MM.1S (cell line): Measurements from ENCODE around the gene SLC39A9.

ENCODE experiments used
- DNase-seq: peaks from one replicate; pipeline ENCODE4 v3.0.0-alpha.2; 2015
- H2AFZ ChIP-seq: fragments of 300-600 bp; sonication (generic); 2 replicates; pipeline ENCODE4 v1.6.0; 2016; ENCODE audit warnings: antibody characterized with exemption, low read length
- H3F3A ChIP-seq: fragments of 300-600 bp; sonication (generic); 2 replicates; pipeline ENCODE4 v1.6.1; 2016; ENCODE audit warnings: mild to moderate bottlenecking, antibody characterized with exemption, low read length, moderate library complexity, mixed read lengths; ENCODE audit not compliant: insufficient read depth
- H3K27ac ChIP-seq: fragments of 300-600 bp; sonication (generic); 2 replicates; pipeline ENCODE4 v1.5.1; 2016; ENCODE audit warnings: mild to moderate bottlenecking, low read length
- H3K27me3 ChIP-seq: fragments of 300-600 bp; sonication (generic); replicated peaks from 2 replicates; pipeline ENCODE4 v1.6.0; 2016; ENCODE audit warnings: low read length; ENCODE audit not compliant: insufficient read depth
- H3K36me3 ChIP-seq: fragments of 300-600 bp; sonication (generic); replicated peaks from 2 replicates; pipeline ENCODE4 v1.6.1; 2016; ENCODE audit warnings: mild to moderate bottlenecking, low read length, mixed read lengths; ENCODE audit not compliant: insufficient read depth
- H3K4me1 ChIP-seq: fragments of 300-600 bp; sonication (generic); 2 replicates; pipeline ENCODE4 v1.6.1; 2016; ENCODE audit warnings: low read length, mixed read lengths
- H3K4me2 ChIP-seq: fragments of 300-600 bp; sonication (generic); 2 replicates; pipeline ENCODE4 v1.6.0; 2016; ENCODE audit warnings: low read depth, low read length
- H3K4me3 ChIP-seq: fragments of 300-600 bp; sonication (generic); 2 replicates; pipeline ENCODE4 v1.5.1; 2016; ENCODE audit warnings: low read length, mixed read lengths
- H3K79me2 ChIP-seq: fragments of 300-600 bp; sonication (generic); 2 replicates; pipeline ENCODE4 v1.6.1; 2016; ENCODE audit warnings: mixed run types, low read length, mixed read lengths
- H3K9ac ChIP-seq: fragments of 300-600 bp; sonication (generic); 2 replicates; pipeline ENCODE4 v1.6.1; 2016; ENCODE audit warnings: low read length, mixed read lengths
- H3K9me2 ChIP-seq: fragments of 300-600 bp; sonication (generic); replicated peaks from 2 replicates; pipeline ENCODE4 v1.6.1; 2016; ENCODE audit warnings: mild to moderate bottlenecking, low read length, mixed read lengths; ENCODE audit not compliant: insufficient read depth
- H3K9me3 ChIP-seq: fragments of 300-600 bp; sonication (generic); replicated peaks from 2 replicates; pipeline ENCODE4 v1.6.1; 2016; ENCODE audit warnings: mild to moderate bottlenecking, low read length, mixed read lengths; ENCODE audit not compliant: insufficient read depth
- H4K20me1 ChIP-seq: fragments of 300-600 bp; sonication (generic); 2 replicates; pipeline ENCODE4 v1.6.1; 2016; ENCODE audit warnings: mild to moderate bottlenecking, low read length, moderate library complexity, mixed read lengths; ENCODE audit not compliant: insufficient read depth
- CTCF ChIP-seq: fragments of 300-600 bp; sonication (generic); IDR thresholded peaks from 2 replicates; pipeline ENCODE4 v1.5.1; 2016; ENCODE audit warnings: antibody characterized with exemption, low read length, mixed read lengths
- EZH2 ChIP-seq: fragments of 300-600 bp; sonication (generic); optimal IDR thresholded peaks from 2 replicates; pipeline ENCODE3; 2017; ENCODE audit warnings: low read depth, mild to moderate bottlenecking, antibody characterized with exemption, low read length, mixed read lengths
- EZH2phosphoT487 ChIP-seq: fragments of 300-600 bp; sonication (generic); IDR thresholded peaks from 2 replicates; pipeline ENCODE4 v1.6.1; 2018; ENCODE audit warnings: antibody characterized with exemption, low read length

The SLC39A9 gene

GRCh38 chr14:69489495-69489894, 91.0 kb downstream of the SLC39A9 start:
- H3K9ac ChIP-seq = no peak overlapping the region
- H3K4me1 ChIP-seq = no peaks in the 10 kb centered on the region
- DNase-seq = no peak
- no peaks in the 10 kb centered on the region for H3F3A ChIP-seq
- H2AFZ ChIP-seq = no peak overlapping the region
- H3K4me2 ChIP-seq = no peak overlapping the region
- H3K9me2 ChIP-seq = no peaks in the 10 kb centered on the region
- H3K4me3 ChIP-seq = no peak overlapping the region
- H3K79me2 ChIP-seq = no peaks in the 10 kb centered on the region
- H4K20me1 ChIP-seq = no peaks in the 10 kb centered on the region
- H3K27me3 ChIP-seq = no peaks in the 10 kb centered on the region
- H3K9me3 ChIP-seq = no peaks in the 10 kb centered on the region
- H3K36me3 ChIP-seq = no peaks in the 10 kb centered on the region
- H3K27ac ChIP-seq = no peak overlapping the region
- no peak for TF ChIP-seq CTCF
- TF ChIP-seq EZH2 = no peak
- TF ChIP-seq EZH2phosphoT487 = no peak

- no peak for DNase-seq
- no peak overlapping the region for H3K4me3 ChIP-seq
- no peaks in the 10 kb centered on the region for H3K79me2 ChIP-seq
- no peaks in the 10 kb centered on the region for H3K9me3 ChIP-seq
- no peak overlapping the region for H3K9ac ChIP-seq
- no peak overlapping the region for H2AFZ ChIP-seq
- no peaks in the 10 kb centered on the region for H3F3A ChIP-seq
- TF ChIP-seq EZH2phosphoT487 (no peak), EZH2 (no peak), CTCF (no peak)
- no peak overlapping the region for H3K4me2 ChIP-seq
- no peaks in the 10 kb centered on the region for H3K9me2 ChIP-seq
- H4K20me1 ChIP-seq = no peaks in the 10 kb centered on the region
- H3K27ac ChIP-seq = no peak overlapping the region
- H3K4me1 ChIP-seq = no peaks in the 10 kb centered on the region
- no peaks in the 10 kb centered on the region for H3K27me3 ChIP-seq
- no peaks in the 10 kb centered on the region for H3K36me3 ChIP-seq
These were observed 91.9 kb downstream of the SLC39A9 start for GRCh38 chr14:69490219-69490918.

- Histone ChIP-seq H3K36me3 (no peaks in the 10 kb centered on the region), H3F3A (no peaks in the 10 kb centered on the region), H3K79me2 (no peaks in the 10 kb centered on the region), H3K27ac (no peak overlapping the region), H3K27me3 (no peaks in the 10 kb centered on the region), H3K9me3 (no peaks in the 10 kb centered on the region), H3K9me2 (no peaks in the 10 kb centered on the region), H2AFZ (no peak overlapping the region), H3K4me2 (no peak overlapping the region), H3K4me3 (no peak overlapping the region), H4K20me1 (no peaks in the 10 kb centered on the region), H3K4me1 (no peaks in the 10 kb centered on the region), H3K9ac (no peak overlapping the region)
- TF ChIP-seq CTCF = no peak
- TF ChIP-seq EZH2phosphoT487 = no peak
- TF ChIP-seq EZH2 = no peak
- no peak for DNase-seq
These were observed 92.7 kb downstream of the SLC39A9 start for GRCh38 chr14:69491193-69491592.
